Measurements from ENCODE around the gene SLC6A18. TPM values are rescaled to one million over a fixed set of nuclear protein-coding genes. Genes with fewer than 3 reads are reported as not detected.

SLC6A18 gene
- polyA plus RNA-seq, 1 experiment, result not detected

DNA sequence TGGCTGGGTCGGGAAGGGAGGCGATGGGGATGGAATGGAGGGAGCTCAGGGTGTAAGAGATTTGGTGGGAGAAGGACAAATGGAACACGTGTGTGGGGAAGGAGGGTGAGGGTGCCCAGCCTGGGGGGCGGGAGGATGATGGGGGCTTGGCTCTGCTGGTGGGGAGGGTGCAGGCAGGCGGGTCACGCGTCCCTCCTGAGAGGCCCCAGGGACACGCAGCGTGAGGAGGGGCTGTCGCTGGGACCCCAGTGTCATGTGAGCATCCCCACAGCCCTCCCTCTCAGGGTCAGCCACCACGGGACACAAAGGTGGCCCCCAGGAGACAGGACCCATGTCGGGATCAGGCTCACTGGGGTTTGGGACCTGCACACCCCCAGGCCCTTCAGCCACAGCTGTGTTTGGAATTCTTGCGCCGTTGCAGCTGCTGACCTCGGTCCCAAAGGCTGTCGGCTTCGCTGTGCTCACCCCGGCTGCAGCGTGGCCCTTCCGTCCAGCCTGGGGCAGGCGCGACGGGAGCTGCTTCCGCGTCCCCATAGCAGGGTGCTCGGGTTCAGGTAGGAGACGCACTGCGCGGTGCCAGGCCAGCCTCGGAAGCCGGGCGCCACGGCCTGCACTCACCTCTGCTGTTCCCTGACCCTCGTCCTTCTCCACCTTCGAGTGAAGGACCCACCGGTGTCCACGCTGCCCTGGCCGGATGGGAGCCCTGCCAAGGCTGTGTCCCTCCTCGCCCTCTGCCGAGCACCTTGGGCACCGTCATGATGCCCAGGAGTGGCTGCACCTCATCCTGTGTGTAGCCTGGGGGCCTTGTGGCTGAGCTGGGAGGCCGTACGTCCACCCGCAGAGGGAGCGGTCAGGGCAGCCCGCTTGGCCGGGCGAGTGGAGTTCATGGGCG lies 18.4 kb upstream of the SLC6A18 start:
- no peak for TF ChIP-seq CTCF (IDR thresholded peaks at IDR 0.05; ENCODE audit: insufficient read depth, low read depth, low read length)
- Histone ChIP-seq H3K4me3 (ENCODE audit: low read depth, low read length) (no peak overlapping the region), H3K36me3 (ENCODE audit: control insufficient read depth, insufficient read depth, low read length) (no peaks in the 10 kb centered on the region), H3K27me3 (ENCODE audit: control insufficient read depth, insufficient read depth, low read length) (peaks cover 1% of the 10 kb centered on the region)
- ChIA-PET POLR2A (no interaction called here), CTCF (no interaction called here)
- DNase-seq (ENCODE audit: low read depth), result no peak

DNA sequence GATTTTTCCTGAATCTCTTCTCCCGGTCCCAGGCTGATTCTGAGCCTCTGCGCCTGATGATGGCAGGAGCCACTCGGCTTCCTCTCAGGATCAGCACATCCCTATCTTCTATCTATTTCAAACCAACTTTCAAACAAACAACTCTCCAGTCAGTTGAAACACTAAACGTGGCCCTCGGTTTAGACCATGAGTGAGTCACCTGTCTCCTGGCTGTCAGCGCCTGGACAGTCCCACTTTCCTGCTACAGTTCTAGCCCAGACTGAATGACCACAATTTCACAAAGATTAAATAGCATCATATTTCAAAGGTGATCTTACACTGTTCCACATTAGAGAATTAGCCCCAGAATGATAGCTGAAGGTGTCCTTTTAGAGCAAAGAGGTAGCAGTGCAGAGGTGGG lies 17.6 kb upstream of the SLC6A18 start:
- peaks cover 1% of the 10 kb centered on the region for H3K27me3 ChIP-seq (ENCODE audit: control insufficient read depth, insufficient read depth, low read length)
- TF ChIP-seq CTCF (IDR thresholded peaks at IDR 0.05; ENCODE audit: insufficient read depth, low read depth, low read length), result no peak
- CTCF ChIA-PET, result interaction anchor here (1.9 kb wide), 1 partner anchor 437 kb away, joined by 14 read pairs; no protein-coding TSS in a partner anchor
- no peak overlapping the region for H3K4me3 ChIP-seq (ENCODE audit: low read depth, low read length)
- POLR2A ChIA-PET, result no interaction called here
- H3K36me3 ChIP-seq (ENCODE audit: control insufficient read depth, insufficient read depth, low read length), result no peaks in the 10 kb centered on the region
- no peak for DNase-seq (ENCODE audit: low read depth)

DNA sequence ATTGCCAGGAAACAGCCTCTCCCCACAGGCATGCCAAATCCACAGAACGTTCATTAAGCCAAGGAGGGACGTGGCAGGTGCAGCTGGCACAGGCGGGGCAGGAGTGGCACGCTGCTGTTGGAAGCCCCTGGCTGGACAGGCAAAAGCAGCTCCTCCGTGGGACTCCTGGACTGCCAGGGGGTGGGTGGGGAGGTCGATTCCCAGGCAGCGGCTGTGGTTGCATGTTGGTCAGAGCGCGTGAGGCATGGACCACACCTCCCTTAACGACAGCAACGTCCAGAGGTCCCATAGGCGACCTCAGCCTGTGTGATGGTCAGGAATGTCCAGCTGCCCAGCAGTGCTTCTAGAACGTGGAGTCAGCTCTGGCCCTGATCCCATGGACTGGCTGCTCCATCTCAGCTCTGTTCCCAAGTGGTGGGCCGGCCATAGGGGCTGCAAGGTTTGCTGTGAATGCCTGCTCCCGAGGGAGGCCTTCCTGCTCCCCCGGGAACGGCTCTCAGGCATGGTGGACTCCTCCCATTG lies 16.9 kb upstream of the SLC6A18 start:
- DNase-seq (ENCODE audit: low read depth), result no peak
- CTCF ChIA-PET, result interaction anchor here (0.8 to 1.9 kb wide), 5 partner anchors 272 to 445 kb away, joined by 3 to 14 read pairs (median 4); no protein-coding TSS in a partner anchor
- Histone ChIP-seq H3K4me3 (ENCODE audit: low read depth, low read length) (no peak overlapping the region), H3K27me3 (ENCODE audit: control insufficient read depth, insufficient read depth, low read length) (peaks cover 1% of the 10 kb centered on the region), H3K36me3 (ENCODE audit: control insufficient read depth, insufficient read depth, low read length) (no peaks in the 10 kb centered on the region)
- no peak for TF ChIP-seq CTCF (IDR thresholded peaks at IDR 0.05; ENCODE audit: insufficient read depth, low read depth, low read length)
- POLR2A ChIA-PET, result interaction anchor here (0.5 kb wide), 1 partner anchor 430 kb away, joined by 3 read pairs; no protein-coding TSS in a partner anchor

DNA sequence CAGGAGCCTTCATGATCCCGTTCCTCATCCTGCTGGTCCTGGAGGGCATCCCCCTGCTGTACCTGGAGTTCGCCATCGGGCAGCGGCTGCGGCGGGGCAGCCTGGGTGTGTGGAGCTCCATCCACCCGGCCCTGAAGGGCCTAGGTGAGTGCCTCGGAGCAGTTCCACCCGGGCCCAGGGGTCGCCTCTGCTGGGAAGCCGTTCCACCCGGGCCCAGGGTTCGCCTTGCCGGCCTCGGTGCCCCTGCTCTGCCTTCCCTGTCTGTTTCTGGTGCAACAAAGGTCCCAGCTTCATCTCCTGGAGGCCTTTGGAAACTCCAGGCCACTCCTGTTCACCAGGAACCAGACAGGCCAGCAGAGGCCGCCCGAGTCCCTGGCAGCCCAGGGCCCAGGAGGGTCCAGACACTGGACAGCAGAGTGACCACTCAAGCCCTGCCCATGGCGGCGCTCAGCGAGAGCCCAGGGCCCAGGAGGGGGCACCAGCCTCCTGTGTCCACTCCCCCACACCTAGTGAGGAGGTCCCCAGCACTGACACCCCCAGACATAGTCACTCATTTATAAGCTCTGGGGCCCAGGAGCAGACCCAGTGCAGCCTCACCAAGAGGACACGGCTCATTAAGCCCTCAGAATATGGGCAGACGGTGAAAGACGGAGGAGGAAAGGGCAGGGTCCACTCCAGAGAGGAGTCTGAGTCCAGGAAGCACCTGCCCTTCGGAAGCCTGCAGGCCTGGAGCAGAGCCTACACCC lies 16.3 kb upstream of the SLC6A18 start:
- ChIA-PET CTCF (interaction anchor here (0.8 to 1.9 kb wide), 5 partner anchors 272 to 444 kb away, joined by 3 to 14 read pairs (median 4); no protein-coding TSS in a partner anchor), POLR2A (interaction anchor here (0.5 kb wide), 1 partner anchor 429 kb away, joined by 3 read pairs; no protein-coding TSS in a partner anchor)
- Histone ChIP-seq H3K27me3 (ENCODE audit: control insufficient read depth, insufficient read depth, low read length) (peaks cover 1% of the 10 kb centered on the region), H3K36me3 (ENCODE audit: control insufficient read depth, insufficient read depth, low read length) (no peaks in the 10 kb centered on the region), H3K4me3 (ENCODE audit: low read depth, low read length) (no peak overlapping the region)
- TF ChIP-seq CTCF (IDR thresholded peaks at IDR 0.05; ENCODE audit: insufficient read depth, low read depth, low read length), result peak; percentile 64
- no peak for DNase-seq (ENCODE audit: low read depth)

- no peak for TF ChIP-seq CTCF (IDR thresholded peaks at IDR 0.05; ENCODE audit: insufficient read depth, low read depth, low read length)
- POLR2A ChIA-PET, result no interaction called here
- Histone ChIP-seq H3K27me3 (ENCODE audit: control insufficient read depth, insufficient read depth, low read length) (peaks cover 1% of the 10 kb centered on the region), H3K4me3 (ENCODE audit: low read depth, low read length) (no peak overlapping the region), H3K36me3 (ENCODE audit: control insufficient read depth, insufficient read depth, low read length) (no peaks in the 10 kb centered on the region)
- CTCF ChIA-PET, result interaction anchor here (1.4 to 1.9 kb wide), 3 partner anchors 271 to 435 kb away, joined by 3 to 14 read pairs (median 5); no protein-coding TSS in a partner anchor
- no peak for DNase-seq (ENCODE audit: low read depth)
Measured at GRCh38 chr5:1209489-1209852, 15.7 kb upstream of the SLC6A18 start.
